BLaER1 treated with 17β-estradiol and CSF1 and Interleukin-3, amounts not matched to agents 10 nM and 100 nM (cell line): ENCODE data around the gene DCAKD.
"Not testable (repeated sequence)": the region's sequence is repeated elsewhere in the genome, so short reads cannot be mapped to it uniquely, and the experiment has no call there.

ENCODE experiments used
- H3K27ac ChIP-seq, 11 experiments: shearing (Covaris generic); formaldehyde crosslinking; 2 replicates each; pipeline ENCODE4 v1.8.1; 2022
- H3K27me3 ChIP-seq, 11 experiments: shearing (Covaris generic); formaldehyde crosslinking; 2 replicates each; pipeline ENCODE4 v1.8.1; 2022
- H3K36me3 ChIP-seq, 11 experiments: shearing (Covaris generic); formaldehyde crosslinking; 2 replicates each; pipeline ENCODE4 v1.8.1; 2022
- H3K4me1 ChIP-seq, 10 experiments: shearing (Covaris generic); formaldehyde crosslinking; 2 replicates each; pipeline ENCODE4 v1.8.1; 2022
- H3K4me2 ChIP-seq, 11 experiments: shearing (Covaris generic); formaldehyde crosslinking; 2 replicates each; pipeline ENCODE4 v1.8.1; 2022
- H3K4me3 ChIP-seq, 10 experiments: shearing (Covaris generic); formaldehyde crosslinking; 2 replicates each; pipeline ENCODE4 v1.8.1; 2022
- H3K9ac ChIP-seq, 11 experiments: shearing (Covaris generic); formaldehyde crosslinking; 2 replicates each; pipeline ENCODE4 v1.8.1; 2022
- H3K9me3 ChIP-seq, 11 experiments: shearing (Covaris generic); formaldehyde crosslinking; replicated peaks in 1 of 11; 2 replicates each; pipeline ENCODE4 v1.8.1; 2022
- H4K20me1 ChIP-seq, 11 experiments: shearing (Covaris generic); formaldehyde crosslinking; 2 replicates each; pipeline ENCODE4 v1.8.1; 2022
- Cebpa-rat ChIP-seq, 11 experiments: shearing (Covaris generic); IDR thresholded peaks; 2 replicates each; pipeline ENCODE4 v1.8.1; 2022

Gene DCAKD

GRCh38 chr17:45060797-45061605 is 9.6 kb upstream of the DCAKD start, which contains the start of gene NMT1:
TSS of gene NMT1 (plus strand) at chr17:45061317. CDS start at chr17:45061330, 13 bp downstream.
- H3K9ac ChIP-seq = peak within 1 kb of the TSS; percentile 89 to 98 (median 94)
- H3K4me2 ChIP-seq = peak within 1 kb of the TSS; percentile 81 to 98 (median 96)
- no peak for TF ChIP-seq Cebpa-rat (IDR thresholded peaks at IDR 0.05)
- H3K9me3 ChIP-seq = no peaks in the 10 kb centered on the region
- peaks cover 27 to 42% (median 37%) of the 10 kb centered on the region in 11 experiments; a peak in 21 of 22 replicates for H4K20me1 ChIP-seq
- H3K4me3 ChIP-seq = peak within 1 kb of the TSS; percentile 71 to 84 (median 76)
- peaks cover 47 to 65% (median 57%) of the 10 kb centered on the region in 10 experiments for H3K4me1 ChIP-seq
- H3K27ac ChIP-seq = peak within 1 kb of the TSS; percentile 78 to 98 (median 95)
- H3K27me3 ChIP-seq = no peaks in the 10 kb centered on the region
- peaks cover 0 to 21% (median 13%) of the 10 kb centered on the region in 11 experiments; a peak in 15 of 22 replicates for H3K36me3 ChIP-seq

- Histone ChIP-seq H4K20me1 (peaks cover 21 to 36% (median 31%) of the 10 kb centered on the region in 11 experiments; a peak in 21 of 22 replicates), H3K9ac (peak overlapping the region; percentile 89 to 98 (median 94)), H3K4me3 (peak overlapping the region; percentile 71 to 84 (median 76)), H3K27me3 (no peaks in the 10 kb centered on the region), H3K9me3 (no peaks in the 10 kb centered on the region), H3K36me3 (peaks cover 0 to 18% (median 13%) of the 10 kb centered on the region in 11 experiments; a peak in 11 of 22 replicates), H3K4me2 (peak overlapping the region; percentile 71 to 97 (median 89)), H3K27ac (peak overlapping the region; percentile 72 to 98 (median 95)), H3K4me1 (peaks cover 47 to 58% (median 54%) of the 10 kb centered on the region in 10 experiments)
- no peak for TF ChIP-seq Cebpa-rat (IDR thresholded peaks at IDR 0.05)
These were observed 9.0 kb upstream of the DCAKD start for GRCh38 chr17:45060382-45060796.

GRCh38 chr17:45052052-45052772 is 780 bp upstream of the DCAKD start:
- Histone ChIP-seq H3K4me1 (peaks cover 30 to 49% (median 36%) of the 10 kb centered on the region in 10 experiments), H3K36me3 (peaks cover 0 to 23% (median 0%) of the 10 kb centered on the region in 11 experiments; a peak in 5 of 22 replicates), H3K4me3 (peak overlapping the region; percentile 58 to 75 (median 66)), H3K9me3 (no peaks in the 10 kb centered on the region), H3K27ac (peak overlapping the region; percentile 58 to 95 (median 85); a peak in 21 of 22 replicates), H3K27me3 (no peaks in the 10 kb centered on the region), H4K20me1 (peaks cover 0 to 12% (median 0%) of the 10 kb centered on the region in 11 experiments; a peak in 6 of 22 replicates), H3K9ac (peak overlapping the region; percentile 80 to 89 (median 85)), H3K4me2 (peak overlapping the region; percentile 77 to 96 (median 92))
- TF ChIP-seq Cebpa-rat (IDR thresholded peaks at IDR 0.05) = no peak

- H3K9me3 ChIP-seq, H3K27me3 ChIP-seq: not testable (repeated sequence)
- Histone ChIP-seq H3K9ac (peak overlapping the region in 10 of 11 experiments; percentile 80 to 89 (median 86); a peak in 17 of 22 replicates), H3K4me2 (peak overlapping the region in 4 of 11 experiments; percentile 77 to 94 (median 88); a peak in 3 of 22 replicates), H3K36me3 (peaks cover 0 to 24% (median 0%) of the 10 kb centered on the region in 11 experiments; a peak in 6 of 22 replicates), H3K4me3 (peak overlapping the region; percentile 58 to 75 (median 66); a peak in 19 of 20 replicates), H4K20me1 (peaks cover 0 to 12% (median 4%) of the 10 kb centered on the region in 11 experiments; a peak in 8 of 22 replicates), H3K27ac (peak overlapping the region in 10 of 11 experiments; percentile 71 to 95 (median 86); a peak in 13 of 22 replicates), H3K4me1 (peaks cover 30 to 55% (median 36%) of the 10 kb centered on the region in 10 experiments)
These were observed 254 bp upstream of the DCAKD start for GRCh38 chr17:45051720-45052051.

GRCh38 chr17:45050481-45051059 is 862 bp downstream of the DCAKD start:
- H3K4me1 ChIP-seq = peaks cover 30 to 57% (median 36%) of the 10 kb centered on the region in 10 experiments
- no peaks in the 10 kb centered on the region for H3K9me3 ChIP-seq
- H3K27me3 ChIP-seq = no peaks in the 10 kb centered on the region
- peak overlapping the region; percentile 67 to 95 (median 87) for H3K27ac ChIP-seq
- peaks cover 0 to 28% (median 2%) of the 10 kb centered on the region in 11 experiments; a peak in 7 of 22 replicates for H3K36me3 ChIP-seq
- peak overlapping the region; percentile 83 to 95 (median 86) for H3K9ac ChIP-seq
- TF ChIP-seq Cebpa-rat (IDR thresholded peaks at IDR 0.05) = no peak
- peak overlapping the region; percentile 60 to 81 (median 66) for H3K4me3 ChIP-seq
- peak overlapping the region; percentile 73 to 98 (median 90) for H3K4me2 ChIP-seq
- peaks cover 0 to 18% (median 7%) of the 10 kb centered on the region in 11 experiments; a peak in 10 of 22 replicates for H4K20me1 ChIP-seq

GRCh38 chr17:45048795-45049563 is 2.5 kb downstream of the DCAKD start:
- no peaks in the 10 kb centered on the region for H3K9me3 ChIP-seq
- H3K4me3 ChIP-seq = no peak overlapping the region
- H3K9ac ChIP-seq = no peak overlapping the region
- H3K4me1 ChIP-seq = peaks cover 30 to 58% (median 40%) of the 10 kb centered on the region in 10 experiments
- H4K20me1 ChIP-seq = peaks cover 3 to 33% (median 12%) of the 10 kb centered on the region in 11 experiments; a peak in 18 of 22 replicates
- H3K36me3 ChIP-seq = peaks cover 0 to 21% (median 3%) of the 10 kb centered on the region in 11 experiments; a peak in 8 of 22 replicates
- H3K27me3 ChIP-seq = no peaks in the 10 kb centered on the region
- TF ChIP-seq Cebpa-rat (IDR thresholded peaks at IDR 0.05) = no peak
- H3K27ac ChIP-seq = no peak overlapping the region; a peak in 1 of 22 replicates
- peak overlapping the region; percentile 4 to 98 (median 32); a peak in 19 of 22 replicates for H3K4me2 ChIP-seq

GRCh38 chr17:45046537-45047125 is 4.8 kb downstream of the DCAKD start:
- H3K4me1 ChIP-seq = peaks cover 37 to 59% (median 52%) of the 10 kb centered on the region in 10 experiments
- H4K20me1 ChIP-seq = peaks cover 23 to 56% (median 36%) of the 10 kb centered on the region in 11 experiments; a peak in 20 of 22 replicates
- no peak overlapping the region for H3K4me3 ChIP-seq
- H3K9ac ChIP-seq = no peak overlapping the region
- no peak overlapping the region for H3K27ac ChIP-seq
- H3K27me3 ChIP-seq = no peaks in the 10 kb centered on the region
- no peaks in the 10 kb centered on the region for H3K9me3 ChIP-seq
- TF ChIP-seq Cebpa-rat (IDR thresholded peaks at IDR 0.05) = no peak
- H3K36me3 ChIP-seq = peaks cover 0 to 30% (median 5%) of the 10 kb centered on the region in 11 experiments; a peak in 8 of 22 replicates
- no peak overlapping the region for H3K4me2 ChIP-seq
